ENCODE results near the gene PFKL.

The PFKL gene

GRCh38 chr21:44314128-44314527, 14.3 kb downstream of the PFKL start:
- DNase-seq (ENCODE audit: low spot score): no peak

GRCh38 chr21:44314561-44314960, 14.7 kb downstream of the PFKL start:
- no peak for DNase-seq (ENCODE audit: low spot score)

GRCh38 chr21:44315691-44316203, 15.9 kb downstream of the PFKL start:
- DNase-seq (ENCODE audit: low spot score): no peak

- no peak for DNase-seq (ENCODE audit: low spot score)
These were observed 16.5 kb downstream of the PFKL start for GRCh38 chr21:44316277-44316900.

GRCh38 chr21:44317241-44317782, 17.5 kb downstream of the PFKL start:
- no peak for DNase-seq (ENCODE audit: low spot score)

- no peak for DNase-seq (ENCODE audit: low spot score)
These were observed 18.0 kb downstream of the PFKL start for GRCh38 chr21:44317871-44318270.

- no peak for DNase-seq (ENCODE audit: low spot score)
These were observed 18.8 kb downstream of the PFKL start for GRCh38 chr21:44318489-44319285.

GRCh38 chr21:44319407-44320065, 19.7 kb downstream of the PFKL start:
- no peak for DNase-seq (ENCODE audit: low spot score)

- no peak for DNase-seq (ENCODE audit: low spot score)
These were observed 21.0 kb downstream of the PFKL start for GRCh38 chr21:44320847-44321246.

- no peak for DNase-seq (ENCODE audit: low spot score)
These were observed 22.1 kb downstream of the PFKL start for GRCh38 chr21:44321846-44322450.

GRCh38 chr21:44322621-44323325, 22.9 kb downstream of the PFKL start:
- no peak for DNase-seq (ENCODE audit: low spot score)

- DNase-seq (ENCODE audit: low spot score): no peak
These were observed 23.7 kb downstream of the PFKL start for GRCh38 chr21:44323591-44323990.

- DNase-seq (ENCODE audit: low spot score): no peak
These were observed 24.4 kb downstream of the PFKL start for GRCh38 chr21:44324106-44324853.

- no peak for DNase-seq (ENCODE audit: low spot score)
These were observed 24.9 kb downstream of the PFKL start for GRCh38 chr21:44324854-44325107.

GRCh38 chr21:44325386-44326271, 25.8 kb downstream of the PFKL start:
- DNase-seq (ENCODE audit: low spot score): no peak

- no peak for DNase-seq (ENCODE audit: low spot score)
These were observed 26.4 kb downstream of the PFKL start for GRCh38 chr21:44326272-44326647.

- DNase-seq (ENCODE audit: low spot score): no peak
These were observed 27.1 kb downstream of the PFKL start for GRCh38 chr21:44326716-44327602.

GRCh38 chr21:44327603-44327974, 27.7 kb downstream of the PFKL start:
- DNase-seq (ENCODE audit: low spot score): no peak

GRCh38 chr21:44328242-44328895, 28.5 kb downstream of the PFKL start:
- DNase-seq (ENCODE audit: low spot score): no peak

Measured in CD4-positive, alpha-beta T cell treated with Interleukin-15 for 4 hours (primary cell).